GOT3 (cell line): ENCODE results near the gene CSTPP1.

ENCODE experiments used
- DNase-seq: peaks from one replicate; lab custom pipeline; 2025; ENCODE audit warnings: mixed read lengths; lab: John Stamatoyannopoulos, UW

The CSTPP1 gene

DNA sequence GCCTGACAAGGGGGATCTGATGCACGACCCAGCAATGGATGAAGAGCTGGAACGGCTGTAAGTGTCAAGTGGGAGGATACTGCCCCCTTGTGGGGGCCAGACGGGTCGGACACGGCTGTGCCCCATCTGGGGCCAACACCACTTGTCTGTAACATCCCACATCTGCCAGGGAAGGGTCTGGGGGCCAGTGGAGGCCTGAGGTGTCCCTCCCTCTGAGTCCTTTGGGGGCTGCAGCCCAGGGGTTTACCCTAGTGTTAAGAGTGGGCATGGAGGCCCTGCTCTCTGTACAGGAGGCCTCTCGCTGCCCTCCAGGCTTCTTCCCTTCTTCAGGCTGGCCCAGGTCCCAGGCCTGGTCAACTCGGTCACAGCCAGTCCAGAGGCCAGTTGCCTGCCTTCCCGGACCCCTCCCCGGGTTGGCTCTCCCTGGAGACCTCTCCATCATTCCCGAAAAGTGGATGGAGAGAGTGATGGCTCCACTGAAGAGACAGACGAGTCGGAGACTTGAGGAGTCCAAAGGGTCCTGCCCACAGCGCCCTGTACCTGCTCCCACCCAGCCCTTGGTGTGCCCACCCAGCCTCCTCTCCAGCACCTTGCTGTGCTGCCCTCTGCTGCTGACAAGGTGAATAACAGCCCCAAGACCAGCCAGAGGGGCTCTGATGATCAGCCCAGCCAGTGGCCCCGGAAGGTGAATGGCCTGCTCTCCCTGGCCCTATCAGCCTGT is 224.7 kb downstream of the CSTPP1 start:
- no peak for DNase-seq

DNA sequence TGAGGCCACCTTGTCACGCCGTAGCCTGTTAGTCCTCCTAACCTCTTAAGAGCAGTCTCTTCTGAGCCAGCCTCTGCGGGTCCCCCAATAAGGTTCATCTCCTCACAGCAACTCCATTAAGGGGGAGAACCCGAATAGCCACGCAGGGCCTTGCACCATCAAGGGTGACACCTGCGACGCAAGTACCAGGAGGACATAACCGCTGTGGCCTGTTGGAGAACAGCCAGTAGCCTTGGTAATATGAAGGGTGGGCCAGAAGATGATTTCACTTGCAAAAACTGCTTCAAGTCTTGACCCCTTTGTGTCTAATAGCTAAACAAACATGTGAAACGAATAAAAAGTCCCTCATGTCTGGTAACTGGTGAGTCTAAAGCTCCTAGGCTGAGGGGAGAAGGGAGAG is 225.3 kb downstream of the CSTPP1 start:
- no peak for DNase-seq

DNA sequence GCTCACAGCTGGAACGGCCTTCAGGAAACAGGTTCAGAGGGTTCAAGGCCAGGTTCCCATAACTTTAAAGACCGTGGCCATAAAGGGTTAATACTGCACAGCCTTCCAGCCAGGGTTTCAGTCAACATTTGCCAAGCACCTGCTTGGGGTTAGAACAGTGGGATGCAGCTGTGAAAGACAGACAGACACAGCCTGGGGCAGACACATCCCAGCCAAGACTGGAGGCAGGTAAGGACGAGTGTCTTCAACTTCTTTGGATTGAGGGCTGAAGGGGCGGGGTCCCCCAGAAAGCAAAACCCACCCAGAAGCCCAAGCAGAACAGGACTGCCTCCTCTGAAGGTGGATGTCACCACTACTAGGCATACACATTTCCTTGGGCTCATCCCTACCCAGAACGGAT is 225.9 kb downstream of the CSTPP1 start:
- DNase-seq = no peak

DNA sequence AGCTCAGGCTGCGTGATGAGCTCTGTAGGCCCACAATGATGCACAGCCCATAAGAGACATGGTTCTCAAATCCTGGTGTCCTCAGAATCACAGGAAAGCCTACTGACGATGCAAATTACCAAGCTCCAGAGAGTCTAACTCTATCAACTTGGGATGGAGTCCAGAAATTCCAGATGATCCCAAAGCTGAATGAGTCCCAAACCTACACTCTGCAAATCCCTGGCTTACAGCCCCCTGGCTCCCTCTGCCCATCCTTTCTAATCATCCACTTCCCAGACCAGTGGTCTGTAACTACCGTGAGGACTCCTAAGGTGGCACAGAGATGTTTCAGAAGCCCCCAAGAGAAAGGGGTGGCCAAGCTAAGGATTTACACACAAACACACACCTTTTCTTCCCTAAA is 226.6 kb downstream of the CSTPP1 start:
- DNase-seq = no peak

DNA sequence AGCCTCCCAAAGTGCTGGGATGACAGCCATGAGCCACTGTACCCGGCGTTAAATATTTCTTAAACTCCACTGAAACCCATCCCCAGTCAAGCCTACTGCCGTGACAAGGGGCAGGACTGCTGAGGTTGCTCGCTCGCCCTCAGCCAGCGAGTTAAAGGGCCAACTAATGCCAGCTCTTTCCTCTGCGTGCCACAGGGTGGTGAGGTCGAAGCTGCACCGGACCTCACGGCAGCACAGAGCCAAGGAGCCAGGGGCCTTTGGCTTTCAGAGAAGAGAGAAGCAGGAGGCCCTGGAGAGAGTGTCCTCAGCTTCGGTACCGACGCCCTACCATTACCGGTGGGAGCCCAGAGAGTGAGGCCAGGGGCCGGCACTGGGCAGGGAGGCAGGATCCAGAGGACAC is 227.3 kb downstream of the CSTPP1 start:
- no peak for DNase-seq

DNA sequence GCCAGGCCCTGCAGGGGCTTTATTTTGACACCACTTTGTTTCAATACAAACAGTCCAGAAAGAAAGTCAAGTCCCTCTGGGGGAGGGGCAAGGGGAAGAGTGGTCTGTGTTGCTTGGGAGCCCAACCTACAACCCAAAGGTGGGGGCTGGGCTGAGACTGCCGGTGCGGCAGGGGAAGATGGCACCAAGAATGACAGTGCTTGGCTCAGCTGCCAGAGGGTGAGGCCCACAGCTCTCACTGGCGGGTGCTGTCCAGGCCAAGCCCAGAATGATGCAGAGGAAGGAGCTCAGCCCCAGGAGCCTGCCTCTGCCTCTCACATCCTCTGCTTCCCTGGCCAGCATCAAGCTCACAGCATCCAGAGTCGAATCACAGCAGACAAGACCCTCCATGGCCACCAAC is 227.8 kb downstream of the CSTPP1 start:
- no peak for DNase-seq

DNA sequence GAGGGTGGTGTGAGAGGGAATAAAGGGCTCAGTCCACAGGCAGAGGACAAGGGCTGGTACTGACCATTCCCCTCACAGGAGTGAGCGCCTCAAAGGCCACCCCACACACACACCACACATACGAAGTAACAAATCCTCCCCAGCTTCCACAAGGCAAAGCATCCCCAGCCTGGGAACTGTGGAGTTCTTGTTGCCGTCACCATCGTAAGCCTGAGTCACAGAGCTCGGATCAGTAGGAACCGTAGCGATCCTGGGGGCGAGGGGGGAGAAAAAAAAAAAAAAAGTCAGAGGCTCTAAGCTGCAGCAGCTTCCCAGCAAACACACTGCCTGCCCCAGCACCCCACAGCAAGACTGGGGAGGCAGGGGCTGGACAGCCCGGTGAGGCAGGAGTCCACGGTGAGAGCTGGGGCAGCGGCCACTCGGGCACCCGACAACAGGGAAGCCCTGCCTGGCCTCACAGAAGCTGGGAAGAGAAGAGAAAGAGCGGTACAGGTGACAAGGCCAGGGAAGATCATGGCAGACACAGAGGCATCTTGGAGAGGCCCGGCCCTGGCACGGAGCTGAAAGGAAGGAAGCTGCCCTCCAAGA is 228.8 kb downstream of the CSTPP1 start:
- DNase-seq = no peak

DNA sequence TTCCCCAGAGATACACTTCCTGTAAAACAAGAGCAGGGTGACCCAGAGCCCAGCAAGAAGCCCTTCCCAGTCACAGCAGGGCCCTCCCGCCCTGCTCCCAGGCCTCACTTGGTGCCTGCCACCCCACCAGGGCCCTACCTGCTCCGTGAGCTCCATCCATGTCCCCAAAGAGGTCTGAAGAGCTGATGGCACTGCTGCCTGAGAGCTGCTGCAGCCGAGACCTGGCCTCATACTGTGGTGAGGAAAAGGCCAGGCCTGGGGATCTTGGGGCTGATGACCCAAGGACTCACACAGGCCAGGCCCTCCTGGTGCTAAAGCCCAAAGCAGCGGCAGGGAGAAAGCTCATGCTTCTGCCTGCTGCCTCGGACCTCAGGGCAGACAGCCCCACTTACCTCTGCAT is 229.8 kb downstream of the CSTPP1 start:
- DNase-seq = no peak

DNA sequence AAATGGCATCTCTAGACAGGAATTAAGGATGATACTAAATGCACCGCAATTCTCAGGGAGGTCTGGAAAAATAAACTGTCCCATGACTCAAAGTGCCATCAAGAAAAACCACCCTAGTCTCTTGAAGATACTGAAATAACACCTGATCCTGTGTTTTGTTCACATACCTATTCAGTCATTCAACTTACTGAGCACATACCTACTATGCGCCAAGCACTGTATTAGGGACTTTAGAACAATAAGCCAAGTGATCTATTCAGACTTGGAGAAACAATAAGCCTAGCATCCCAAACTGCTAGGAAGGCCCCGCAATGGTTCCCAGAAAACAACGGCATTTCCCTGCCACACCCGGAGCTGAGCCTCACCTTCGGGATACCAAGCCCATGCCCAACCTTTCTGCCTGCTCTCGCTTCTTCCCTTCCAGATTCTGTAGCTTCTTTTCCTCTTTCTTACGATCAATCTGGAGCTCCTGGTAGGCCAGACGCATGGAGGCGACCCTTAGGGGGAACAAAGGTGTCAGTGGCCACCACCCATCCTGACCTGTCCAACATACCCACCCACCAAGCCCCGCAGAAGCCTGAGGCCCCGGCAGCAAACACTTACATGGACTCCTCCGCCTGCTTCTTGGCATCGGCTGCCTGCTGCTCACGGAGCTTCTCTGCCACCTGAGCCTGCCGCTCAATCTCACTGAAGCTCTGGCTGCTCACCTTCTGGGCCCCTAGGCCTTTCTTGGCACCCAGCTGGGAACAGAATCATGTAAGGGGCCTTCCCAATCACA is 234.7 kb downstream of the CSTPP1 start:
- DNase-seq = no peak

DNA sequence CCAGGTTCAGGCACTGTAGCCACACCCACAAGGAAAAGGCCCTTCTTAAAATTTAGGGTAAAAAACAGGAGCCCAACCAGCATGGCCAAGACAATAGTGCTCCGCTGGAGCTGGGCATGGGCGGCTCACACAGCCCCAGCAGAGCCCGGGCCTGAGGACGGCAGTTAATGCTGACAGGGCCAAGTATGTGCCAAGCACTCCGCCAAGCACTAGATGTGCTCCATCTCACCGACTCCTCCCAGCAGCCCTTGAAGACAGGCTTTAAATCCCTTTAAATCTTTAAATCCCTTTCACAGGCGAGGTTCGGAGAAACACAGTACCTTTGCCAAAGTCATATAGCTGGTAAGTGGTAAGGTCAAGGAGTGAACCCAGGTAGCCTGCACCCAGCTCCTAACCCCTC is 235.3 kb downstream of the CSTPP1 start:
- no peak for DNase-seq

DNA sequence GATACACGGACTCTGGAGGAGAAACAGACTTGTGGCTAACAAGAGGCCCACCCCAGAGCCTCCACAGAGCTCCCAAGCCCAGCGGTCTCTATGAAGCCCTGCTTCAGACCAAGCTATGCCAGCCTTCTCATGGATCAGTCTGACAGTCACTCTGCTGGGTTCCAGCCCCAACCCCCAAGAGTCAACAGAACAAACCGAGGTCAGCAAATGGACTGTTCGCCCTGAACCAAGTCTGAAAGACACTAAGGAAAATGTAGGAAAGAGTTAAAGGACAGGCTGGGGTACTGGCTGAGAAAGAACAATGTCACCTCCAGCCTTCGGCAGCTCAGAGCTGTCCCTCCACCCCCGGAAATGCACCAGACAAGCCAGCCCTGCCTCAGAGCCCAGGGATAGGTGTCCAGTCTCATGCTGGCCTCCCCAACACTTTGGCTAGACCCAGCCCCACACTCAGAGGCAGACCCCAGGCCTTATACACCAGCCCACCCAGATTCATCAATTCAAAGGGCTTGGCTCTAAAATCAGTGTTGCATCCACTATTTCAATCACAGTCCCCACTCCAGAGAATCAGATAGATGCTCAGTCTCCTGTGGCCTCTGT is 236.3 kb downstream of the CSTPP1 start:
- no peak for DNase-seq

DNA sequence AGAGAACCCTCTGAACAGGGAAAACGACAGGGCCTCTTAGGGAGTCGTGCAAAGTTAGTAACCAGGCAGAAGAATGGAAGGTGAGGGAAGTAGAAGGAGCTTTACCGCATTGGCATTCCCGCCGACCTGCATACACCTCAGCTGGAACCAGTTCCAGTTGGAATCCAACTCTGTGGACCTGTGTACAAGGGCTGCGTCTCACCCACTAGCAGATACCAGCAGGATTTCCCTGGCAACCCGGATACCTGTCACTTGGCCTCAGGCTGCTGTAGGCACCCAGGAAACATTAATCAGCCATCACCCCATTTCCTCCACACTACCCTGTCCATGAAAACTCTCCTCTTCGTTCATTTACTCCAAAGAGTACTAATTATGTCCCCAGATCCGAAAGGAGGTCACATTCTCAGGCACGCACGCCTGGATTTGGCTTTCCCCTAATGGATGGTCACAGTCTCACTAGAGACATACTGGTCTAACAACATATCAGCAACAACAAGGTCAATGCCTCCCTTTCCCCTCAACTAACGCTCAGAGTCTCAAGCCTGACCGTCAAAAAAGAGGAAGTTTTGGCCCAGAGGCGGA is 239.3 kb downstream of the CSTPP1 start:
- DNase-seq = no peak

DNA sequence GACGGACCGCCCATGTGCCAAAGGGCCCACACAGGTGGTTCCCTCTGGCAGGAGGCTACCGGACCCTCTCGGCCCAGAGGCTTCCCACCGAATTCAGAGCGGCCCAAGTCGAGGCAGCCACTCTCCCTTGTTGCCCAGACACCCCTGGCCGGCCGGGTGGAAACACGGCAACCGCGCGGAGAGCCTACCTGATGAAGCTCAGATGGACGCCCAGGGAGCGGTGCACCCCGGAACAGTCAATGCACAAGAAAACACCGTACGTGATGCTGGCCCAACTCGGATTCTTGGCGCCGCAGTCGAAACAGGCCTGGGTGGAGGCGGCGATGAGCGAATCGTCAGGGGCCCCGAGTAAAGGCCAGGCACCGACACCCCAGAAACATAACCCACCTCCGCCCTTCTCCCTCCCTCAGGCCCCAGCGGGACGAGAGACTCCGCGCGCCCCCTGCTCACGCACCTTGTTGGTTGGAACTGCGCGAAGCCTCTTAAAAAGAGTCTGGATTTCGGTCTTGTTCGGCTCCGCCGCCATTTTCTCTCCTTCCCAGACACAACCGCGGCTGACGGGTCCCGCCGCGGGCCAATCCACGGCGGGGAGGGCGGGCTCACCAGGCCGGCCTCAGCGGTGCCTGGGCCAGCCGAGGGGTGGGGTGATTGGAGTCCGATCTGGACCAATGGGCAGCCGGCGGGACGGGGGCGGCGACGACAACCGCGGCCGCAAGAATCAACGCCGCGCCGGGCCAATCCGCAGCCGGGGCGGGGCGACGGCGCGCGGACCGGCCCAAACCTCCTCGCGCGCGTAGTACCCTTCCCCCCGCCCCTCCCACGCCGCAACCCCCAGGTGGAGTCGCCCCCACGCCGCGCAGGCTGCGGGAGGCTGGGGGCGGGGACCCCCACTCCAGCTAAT is 240.0 kb downstream of the CSTPP1 start, which contains the start of gene ARFGAP2:
Gene ARFGAP2, minus strand, starts transcription at position 552 of the 901 bp plus-strand sequence. Its CDS starts 26 bp downstream, at position 526.
- peak; percentile 87 for DNase-seq

DNA sequence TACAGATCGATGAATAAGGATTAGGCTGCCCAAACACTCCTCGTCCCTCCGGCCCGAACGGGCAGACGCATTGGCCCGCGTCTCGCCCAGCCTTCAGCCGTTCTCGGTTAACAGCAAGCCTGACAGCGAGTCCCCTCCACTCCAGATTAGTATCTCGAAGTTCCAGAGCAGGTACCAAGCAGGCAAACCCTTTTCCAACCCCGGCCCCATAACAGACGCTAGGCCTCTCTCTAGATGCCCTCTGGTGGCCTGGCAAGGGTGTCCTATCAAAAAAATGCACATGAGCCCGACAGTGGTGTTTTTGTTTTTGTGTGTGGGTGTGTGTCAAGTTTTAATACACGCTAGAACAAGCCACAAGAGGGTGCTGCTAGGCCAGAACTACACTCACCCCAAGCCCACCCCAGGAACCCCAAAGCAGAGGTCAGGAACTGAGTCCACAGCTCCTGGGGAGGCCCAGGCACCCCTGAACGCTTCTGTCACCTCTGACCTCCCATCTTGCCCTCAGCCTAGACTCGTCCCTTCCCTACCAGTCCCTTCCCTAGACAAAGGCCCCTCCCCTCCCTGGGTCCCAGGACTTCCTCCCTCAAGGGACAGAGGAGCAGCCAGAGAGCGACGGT is 240.8 kb downstream of the CSTPP1 start:
- no peak for DNase-seq

DNA sequence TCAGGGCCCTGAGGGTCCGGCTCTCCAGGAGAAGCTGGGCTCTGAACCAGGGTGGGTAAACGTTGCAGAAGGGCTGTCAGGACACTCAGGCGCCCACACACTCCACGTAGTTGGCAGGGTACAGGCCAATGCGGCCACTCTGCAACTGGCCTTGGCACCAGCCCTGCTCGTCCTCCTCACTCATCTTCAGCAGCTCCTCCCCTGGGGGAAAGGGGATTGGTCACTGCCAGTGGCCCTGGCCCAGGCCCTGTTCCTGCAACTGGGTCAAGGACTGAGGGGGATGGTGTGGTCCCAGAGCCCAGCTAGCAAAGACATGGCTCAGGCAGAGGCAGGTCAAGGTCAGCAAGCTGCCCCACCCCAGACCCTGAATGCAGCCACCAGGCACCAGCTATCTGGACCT is 241.3 kb downstream of the CSTPP1 start:
- DNase-seq = no peak

DNA sequence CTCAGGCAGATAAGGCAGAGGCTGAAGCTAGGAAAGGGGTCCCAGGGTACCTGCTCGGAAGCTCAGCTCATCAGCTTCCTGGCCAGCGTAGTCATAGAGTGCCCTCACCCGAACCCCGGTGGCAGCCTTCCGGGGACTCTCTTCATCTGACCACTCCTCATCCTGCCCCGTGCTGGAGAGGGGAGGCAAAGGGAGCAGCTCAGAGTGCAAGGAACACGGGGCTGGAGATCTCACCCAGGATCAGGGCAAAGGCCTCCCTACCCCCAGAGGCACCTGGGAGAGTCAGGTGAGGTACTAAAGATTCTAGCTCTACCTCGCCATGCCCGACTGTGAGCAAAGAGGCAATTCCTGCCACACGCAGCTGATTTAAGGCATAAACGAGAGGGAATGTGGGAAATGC is 241.8 kb downstream of the CSTPP1 start:
- DNase-seq = no peak

DNA sequence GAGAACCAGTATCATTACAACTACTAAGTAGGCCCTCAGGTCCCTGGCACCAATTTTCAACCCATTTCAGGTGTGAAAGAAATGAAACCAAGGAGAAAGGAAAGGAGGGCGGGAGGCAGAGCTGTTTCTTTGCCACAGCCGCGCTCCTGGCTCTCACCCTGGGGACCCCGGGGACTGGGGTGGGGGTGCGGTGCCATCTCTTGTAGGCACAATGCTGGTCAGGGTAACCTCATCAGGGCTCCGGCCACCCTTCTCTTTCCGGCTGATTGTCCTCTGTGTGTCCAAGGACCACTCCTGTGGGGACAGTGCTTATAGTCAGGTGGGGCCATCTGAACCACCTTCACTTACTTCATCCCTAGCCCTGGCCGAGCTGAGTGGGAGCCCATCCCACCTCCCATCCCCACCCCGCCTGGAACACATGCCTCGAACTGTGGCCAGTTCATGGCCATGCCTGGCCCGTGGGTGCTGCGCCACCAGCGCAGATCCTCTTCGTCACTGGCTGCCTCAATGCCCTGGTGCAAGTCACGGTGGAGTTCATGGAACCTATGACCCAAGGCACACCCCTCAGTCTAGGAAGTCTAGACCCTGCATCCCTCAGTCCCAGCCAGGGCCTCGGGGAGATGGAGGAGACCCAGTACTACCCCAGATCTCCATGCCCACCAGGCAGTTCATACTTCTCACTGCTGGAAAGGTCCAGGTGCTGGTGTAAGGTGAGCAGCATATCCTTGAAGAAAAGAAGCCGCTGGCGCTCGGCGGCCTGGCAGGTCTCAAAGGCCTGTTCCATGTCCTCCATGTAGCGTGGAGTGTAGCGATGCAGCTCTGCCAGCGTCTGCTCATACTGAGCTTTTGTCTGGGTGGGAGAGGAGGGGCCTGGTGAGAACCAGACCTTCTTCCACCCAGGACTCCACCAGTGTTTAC is 242.4 kb downstream of the CSTPP1 start:
- no peak for DNase-seq

DNA sequence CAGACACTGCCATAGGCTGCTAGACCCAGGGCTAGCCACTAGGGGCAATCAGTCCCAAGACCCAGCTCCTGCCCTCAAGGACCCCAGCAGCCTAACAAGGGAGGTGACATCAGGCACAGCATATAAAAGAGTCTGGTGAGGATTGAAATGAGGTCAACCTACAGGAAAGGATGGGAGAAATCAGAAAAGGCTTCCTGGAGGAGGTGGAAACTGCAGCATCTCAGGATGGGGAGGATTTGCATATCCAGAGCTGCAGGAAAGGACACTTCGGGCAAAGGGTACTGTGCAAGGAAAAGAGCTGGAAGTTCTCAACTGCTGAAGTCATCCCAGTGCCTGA is 243.1 kb downstream of the CSTPP1 start:
- DNase-seq = no peak

DNA sequence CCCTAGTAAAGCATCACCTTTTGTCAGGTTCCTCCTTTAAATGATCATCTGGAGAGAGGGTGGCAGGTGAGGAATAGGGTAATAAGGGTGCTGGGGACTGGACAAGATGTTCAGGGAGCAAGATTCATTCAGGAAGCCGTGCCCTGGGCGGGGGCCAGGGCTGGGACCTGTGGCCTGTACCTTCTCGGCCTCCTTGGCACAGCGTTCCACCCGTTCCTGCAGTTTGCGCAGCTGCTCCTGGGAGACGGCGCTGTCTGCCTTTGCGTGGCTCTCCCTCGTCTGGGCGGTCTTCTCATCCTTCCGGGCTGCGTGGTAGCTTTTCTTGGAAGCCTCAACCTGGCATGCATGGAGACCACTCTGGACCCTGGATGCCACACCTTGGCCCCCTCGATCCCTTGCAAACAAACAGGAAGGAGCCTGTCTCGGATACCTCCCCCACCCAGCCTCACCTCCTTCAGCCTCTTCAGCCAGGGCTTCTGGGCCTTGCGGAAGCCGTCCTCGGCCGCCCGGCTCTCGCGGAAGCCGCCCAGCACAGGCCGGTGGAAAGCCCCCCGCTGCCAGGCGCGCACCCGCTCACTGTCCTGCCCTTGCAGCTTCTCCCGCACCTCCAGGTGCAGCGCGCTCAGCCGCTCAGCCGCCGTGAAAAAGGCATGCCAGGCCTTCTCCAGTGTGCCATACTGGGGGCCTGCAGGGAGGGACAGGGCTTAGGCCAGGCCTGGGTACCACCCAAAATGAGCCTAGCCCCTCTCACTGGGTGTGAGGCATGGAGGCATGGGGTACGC is 243.6 kb downstream of the CSTPP1 start:
- DNase-seq = no peak
